ENCODE measurements around the gene NDUFS2. TPM values are rescaled to one million over a fixed set of nuclear protein-coding genes. Genes with fewer than 3 reads are reported as not detected.

The NDUFS2 gene
- total and polyA plus RNA-seq, 2 of the 8 experiments (the other 6 are each of a cell fraction or from before 2014, with no cell fraction given), result 95.1 to 113 TPM

DNA sequence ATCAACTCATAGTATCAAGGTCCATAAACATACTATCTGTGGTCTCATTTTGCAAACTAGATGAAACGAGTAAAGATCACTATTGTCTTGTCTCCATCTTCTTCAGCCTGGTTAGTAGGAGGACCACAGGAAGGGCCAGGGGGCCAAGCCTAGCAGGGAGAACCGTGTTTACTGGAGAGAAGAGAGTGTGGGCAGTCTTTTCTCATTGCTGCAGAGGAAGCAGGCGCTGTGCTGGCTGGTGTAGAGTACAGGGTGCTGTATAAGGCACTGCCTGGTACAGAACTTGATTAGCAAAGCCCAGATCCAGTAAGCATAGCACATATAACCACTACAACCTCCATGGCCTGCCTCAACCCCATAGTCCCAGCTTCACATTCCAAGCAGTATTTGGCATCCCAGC is 14.9 kb upstream of the NDUFS2 start:
- no peaks in the 10 kb centered on the region for H3K79me1 ChIP-seq (ENCODE audit: low read depth, low read length)
- no peak for DNase-seq (ENCODE audit: low read depth in 1 of 2, low spot score in 2 of 2)
- H2AK5ac ChIP-seq (ENCODE audit: low read depth, low read length), result no peak overlapping the region
- H3K4me3 ChIP-seq (ENCODE audit: extremely low read depth in 1 of 4, insufficient read depth in 2 of 4, low read depth in 3 of 4, low read length in 4 of 4), result no peak overlapping the region
- H3K23ac ChIP-seq (ENCODE audit: insufficient read length), result no peak overlapping the region
- CTCF ChIA-PET (ENCODE audit: partially characterized antibody), result interaction anchor here (0.8 to 1.1 kb wide), 3 partner anchors 10 to 23 kb away, joined by 3 to 4 read pairs (median 3); partner anchors contain the start of genes ADAMTS4 and B4GALT3
- no peak overlapping the region for H4K8ac ChIP-seq (ENCODE audit: extremely low read depth, insufficient read depth, low read length)
- no peaks in the 10 kb centered on the region; a peak in 1 of 7 replicates for H3K27me3 ChIP-seq (replicated peaks in 1 of 4; ENCODE audit: control insufficient read depth in 3 of 4, extremely low read depth in 1 of 4, insufficient read depth in 3 of 4, low read length in 3 of 4)
- H3K27ac ChIP-seq (ENCODE audit: low read depth, low read length), result no peak overlapping the region; the same call in 1 of the 2 replicates
- H2BK120ac ChIP-seq (replicated peaks; ENCODE audit: low read depth, low read length), result no peak overlapping the region
- FAIRE-seq, result no peak
- H3K18ac ChIP-seq (ENCODE audit: extremely low read depth, low read length), result no peak overlapping the region
- H3K9me3 ChIP-seq (ENCODE audit: insufficient read depth in 2 of 2, low read depth in 1 of 2, low read length in 1 of 2), result no peaks in the 10 kb centered on the region
- no peaks in the 10 kb centered on the region; the same call in 1 of the 2 replicates for H3K23me2 ChIP-seq (ENCODE audit: low read depth, low read length)
- H4K91ac ChIP-seq (replicated peaks; ENCODE audit: insufficient read length, low read length), result no peak overlapping the region
- H2BK12ac ChIP-seq (ENCODE audit: low read depth, low read length), result no peak overlapping the region
- no peak overlapping the region for H3K9ac ChIP-seq (replicated peaks in 1 of 4; ENCODE audit: extremely low read depth in 1 of 4, low read depth in 3 of 4, low read length in 3 of 4)
- H4K20me1 ChIP-seq (replicated peaks in 1 of 2; ENCODE audit: control insufficient read depth in 1 of 2, insufficient read depth in 2 of 2, low read length in 2 of 2), result no peaks in the 10 kb centered on the region
- no peak overlapping the region for H2BK5ac ChIP-seq (ENCODE audit: low read depth, low read length)
- H3K4me1 ChIP-seq (replicated peaks in 1 of 4; ENCODE audit: control insufficient read depth in 3 of 4, insufficient read depth in 4 of 4, low read length in 3 of 4), result no peaks in the 10 kb centered on the region; a peak in 1 of 7 replicates
- H3K36me3 ChIP-seq (ENCODE audit: control insufficient read depth in 2 of 4, insufficient read depth in 4 of 4, low read length in 3 of 4), result peaks cover 4 to 12% (median 7%) of the 10 kb centered on the region in 4 experiments; a peak in 4 of 8 replicates
- no peak overlapping the region for H3K14ac ChIP-seq (ENCODE audit: insufficient read length)
- no peaks in the 10 kb centered on the region for H3K79me2 ChIP-seq (ENCODE audit: control insufficient read depth in 1 of 2, insufficient read depth in 2 of 2, low read length in 2 of 2)
- H2AFZ ChIP-seq (ENCODE audit: low read length), result no peak overlapping the region
- no peak overlapping the region for H3K4me2 ChIP-seq (ENCODE audit: insufficient read depth in 1 of 2, low read depth in 2 of 2, low read length in 2 of 2)
- POLR2A ChIA-PET (ENCODE audit: partially characterized antibody), result interaction anchor here (1.4 kb wide), 1 partner anchor 9 kb away, joined by 3 read pairs; no protein-coding TSS in a partner anchor
- H3K56ac ChIP-seq (replicated peaks; ENCODE audit: insufficient read length, low read depth, low read length), result no peak overlapping the region
- H3K4ac ChIP-seq (replicated peaks; ENCODE audit: insufficient read length, low read depth, low read length), result no peak overlapping the region
- WGBS, 2 experiments (ENCODE audit: extremely low coverage in 1 of 2, insufficient coverage in 1 of 2, insufficient read length in 1 of 2, insufficient replicate concordance in 2 of 2, low coverage in 1 of 2, low lambda C conversion rate in 2 of 2, missing lambda C conversion rate in 1 of 2), result 85% methylated on average over 3 of the region's 3 CpGs; no CpG with 5 or more reads in 1 of the 2 experiments
- H2BK15ac ChIP-seq (ENCODE audit: low read length), result no peak overlapping the region
- H2BK20ac ChIP-seq (ENCODE audit: low read length), result no peak overlapping the region
- no peak overlapping the region for H4K5ac ChIP-seq (ENCODE audit: insufficient read length, low read depth, low read length)
- TF ChIP-seq ASH2L (IDR thresholded peaks at IDR 0.05; ENCODE audit: low read length), result no peak
- no peak for TF ChIP-seq YY1 (IDR thresholded peaks at IDR 0.05; ENCODE audit: low read depth, low read length)

Measured in H1 (cell line).